B cell (primary cell): ENCODE data around the gene RAB28. TPM values are rescaled to one million over a fixed set of nuclear protein-coding genes. Genes with fewer than 3 reads are reported as not detected.

ENCODE experiments used
- ATAC-seq: fragments of 200-7000 bp; cut with Tn5 transposase; one replicate; pipeline ENCODE4 v1.10.0; 2021; ENCODE audit warnings: low read depth, mild to moderate bottlenecking, moderate number of reproducible peaks, moderate library complexity
- CTCF ChIA-PET: fragments of 350-600 bp; sonication (Branson Sonifier 250); formaldehyde crosslinking; loops from one replicate; lab custom pipeline; 2021; ENCODE audit warnings: antibody characterized with exemption, inconsistent platforms; lab: Charles Lee
- POLR2A ChIA-PET: fragments of 350-600 bp; sonication (Branson Sonifier 250); formaldehyde crosslinking; loops from one replicate; lab custom pipeline; 2021; ENCODE audit warnings: antibody characterized with exemption; lab: Charles Lee
- DNase-seq: peaks from one replicate; pipeline ENCODE4 v3.0.0; 2013
- H2AFZ ChIP-seq: 2 replicates; pipeline ENCODE4 v1.6.1; 2012; ENCODE audit warnings: mild to moderate bottlenecking, low read depth, low read length; ENCODE audit not compliant: insufficient read depth, poor library complexity, severe bottlenecking
- H3K27ac ChIP-seq, 2 donors: 1 replicate in 1 of 2; 2 replicates in 1 of 2; pipeline ENCODE4 v1.5.1; 2012 to 2013; ENCODE audit warnings: low read length in 2 of 2, mild to moderate bottlenecking in 2 of 2, moderate library complexity in 1 of 2
- H3K27me3 ChIP-seq, 4 experiments: fragments of 200-600 bp in 1 of 4; sonication (generic) in 1 of 4; replicated peaks in 1 of 4; 1 replicate in 2 of 4; 2 replicates in 2 of 4; pipeline versions ENCODE4 v1.6.1 to v1.7.0; 2013 to 2016; ENCODE audit warnings: low read length in 3 of 4, mild to moderate bottlenecking in 2 of 4, mixed read lengths in 1 of 4, moderate library complexity in 1 of 4; ENCODE audit not compliant: insufficient read depth in 4 of 4, control insufficient read depth in 3 of 4; ENCODE audit errors: control extremely low read depth in 1 of 4
- H3K36me3 ChIP-seq, 2 experiments: replicated peaks in 1 of 2; 1 replicate in 1 of 2; 2 replicates in 1 of 2; pipeline versions ENCODE4 v1.6.1 to v1.7.1; 2013; ENCODE audit warnings: low read length in 1 of 2; ENCODE audit not compliant: insufficient read depth in 2 of 2, control insufficient read depth in 1 of 2; ENCODE audit errors: control extremely low read depth in 1 of 2, extremely low read depth in 1 of 2
- H3K4me1 ChIP-seq, 2 donors: fragments of 200-600 bp in 1 of 2; sonication (generic) in 1 of 2; 1 replicate in 1 of 2; 2 replicates in 1 of 2; pipeline versions ENCODE4 v1.5.1 to v1.6.1; 2013 to 2017; ENCODE audit warnings: low read length in 2 of 2; ENCODE audit not compliant: control insufficient read depth in 2 of 2, insufficient read depth in 2 of 2
- H3K4me2 ChIP-seq: replicated peaks from 2 replicates; pipeline ENCODE3; 2012; ENCODE audit warnings: mild to moderate bottlenecking, low read depth, low read length; ENCODE audit not compliant: poor library complexity, severe bottlenecking
- H3K4me3 ChIP-seq, 5 experiments: fragments of 200-600 bp in 1 of 5; sonication (generic) in 1 of 5; 1 replicate in 3 of 5; 2 replicates in 2 of 5; pipeline versions ENCODE4 v1.5.1 to v1.7.0; 2011 to 2016; ENCODE audit warnings: low read length in 4 of 5, mild to moderate bottlenecking in 4 of 5, low read depth in 2 of 5, control low read depth in 1 of 5, moderate library complexity in 1 of 5; ENCODE audit not compliant: insufficient read depth in 1 of 5; ENCODE audit errors: control extremely low read depth in 1 of 5, extremely low read depth in 1 of 5
- H3K79me2 ChIP-seq: fragments of 200-600 bp; sonication (generic); one replicate; pipeline ENCODE4 v1.6.0; 2016; ENCODE audit warnings: low read length; ENCODE audit not compliant: control insufficient read depth, insufficient read depth
- H3K9ac ChIP-seq: fragments of 200-600 bp; sonication (generic); 2 replicates; pipeline ENCODE4 v1.6.1; 2017; ENCODE audit warnings: mild to moderate bottlenecking, low read length, moderate library complexity
- H3K9me3 ChIP-seq, 3 donors: one replicate each; pipeline versions ENCODE4 v1.6.1 to v1.7.1; 2013; ENCODE audit warnings: low read length in 2 of 3; ENCODE audit not compliant: control insufficient read depth in 2 of 3, insufficient read depth in 1 of 3; ENCODE audit errors: control extremely low read depth in 1 of 3
- H4K20me1 ChIP-seq: 2 replicates; pipeline ENCODE4 v1.6.0; 2012; ENCODE audit warnings: mild to moderate bottlenecking, low read length; ENCODE audit not compliant: insufficient read depth, control insufficient read depth, poor library complexity, severe bottlenecking
- H3K27ac Mint-ChIP-seq: one replicate; pipeline ENCODE4 v1.8.0; 2021; ENCODE audit warnings: mixed read lengths
- H3K27me3 Mint-ChIP-seq: one replicate; pipeline ENCODE4 v1.8.0; 2021; ENCODE audit warnings: mixed read lengths
- H3K4me1 Mint-ChIP-seq: one replicate; pipeline ENCODE4 v1.8.0; 2021; ENCODE audit warnings: mixed read lengths
- H3K4me3 Mint-ChIP-seq: one replicate; pipeline ENCODE4 v1.8.0; 2021; ENCODE audit warnings: mixed read lengths
- H3K9me3 Mint-ChIP-seq: one replicate; pipeline ENCODE4 v1.8.0; 2022; ENCODE audit warnings: mixed read lengths; ENCODE audit not compliant: insufficient read depth
- CTCF ChIP-seq: fragments of 200-600 bp; IDR thresholded peaks from one replicate; pipeline ENCODE4 v1.8.0; 2022; ENCODE audit warnings: antibody characterized with exemption, mild to moderate bottlenecking
- EZH2 ChIP-seq: IDR thresholded peaks from 2 replicates; pipeline ENCODE4 v1.6.1; 2012; ENCODE audit warnings: borderline replicate concordance, low read depth, mild to moderate bottlenecking, moderate library complexity, low read length; ENCODE audit not compliant: insufficient read depth, poor library complexity, severe bottlenecking
- WGBS: methylation state at CpG from one replicate; pipeline ENCODE4 v1.1.5; 2013; ENCODE audit warnings: missing lambda C conversion rate; ENCODE audit not compliant: insufficient coverage; 5-methylcytosine and 5-hydroxymethylcytosine counted together
- intact Hi-C: fragments of 100-400 bp; cut with micrococcal nuclease; formaldehyde crosslinking; loops from one replicate; pipeline ENCODE4 v1.10.0; 2022
- polyA plus RNA-seq: library from polyadenylated mRNA; depleted of rRNA; stranded (reverse); fragments of >200 nt; gene quantifications from 2 replicates; pipeline ENCODE4 v1.2.3, GENCODE V29; 2012
- total RNA-seq, 2 donors: library from RNA; stranded (reverse); fragments of 120-200 nt in 1 of 2; gene quantifications; 1 replicate in 1 of 2; 2 replicates in 1 of 2; pipeline versions ENCODE4 v1.2.3 to v1.2.4, GENCODE V29; 2013 to 2022

The RAB28 gene
- total and polyA plus RNA-seq, 2 donors (not counting 1 experiment from before 2014, with no cell fraction given) = 7.2 to 17.4 TPM

DNA sequence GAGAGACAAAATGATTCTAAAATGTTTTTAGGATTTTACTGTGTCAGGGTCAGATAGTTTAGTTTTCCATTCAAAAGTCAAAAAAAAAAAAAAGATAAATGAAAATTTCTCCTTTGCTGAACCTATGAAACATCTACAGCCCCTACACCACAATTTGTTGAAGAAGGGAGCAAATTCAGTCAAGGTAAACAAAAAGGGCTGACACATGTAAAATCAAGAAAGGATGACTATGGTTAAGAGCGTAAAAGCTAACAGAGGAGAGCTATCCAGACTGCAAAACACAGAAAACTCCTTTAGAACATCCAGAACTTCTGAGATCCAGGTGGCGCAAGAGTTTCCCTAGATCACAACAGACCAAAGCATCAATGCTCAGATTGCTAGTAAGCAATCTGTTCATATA lies 72.2 kb downstream of the RAB28 start:
- no peak for DNase-seq
- Histone ChIP-seq H3K36me3 (peaks cover 0 to 2% of the 10 kb centered on the region in 2 experiments), H4K20me1 (no peaks in the 10 kb centered on the region), H3K27ac (no peak overlapping the region), H3K9ac (no peak overlapping the region), H3K4me1 (no peaks in the 10 kb centered on the region), H3K4me2 (no peak overlapping the region), H3K27me3 (no peaks in the 10 kb centered on the region), H3K9me3 (peaks cover 0 to 11% (median 0%) of the 10 kb centered on the region in 3 donors), H3K79me2 (peaks cover 4% of the 10 kb centered on the region), H2AFZ (no peak overlapping the region), H3K4me3 (no peak overlapping the region)
- Mint-ChIP-seq H3K9me3 (no peaks in the 10 kb centered on the region), H3K27me3 (no peaks in the 10 kb centered on the region), H3K27ac (no peak overlapping the region), H3K4me3 (no peak overlapping the region), H3K4me1 (peaks cover 2% of the 10 kb centered on the region)
- WGBS = no CpG with 5 or more reads among the region's 2 CpGs
- no peak for TF ChIP-seq CTCF
- TF ChIP-seq EZH2 = no peak
- ChIA-PET POLR2A (no interaction called here), CTCF (no interaction called here)
- intact Hi-C loops = no loop called here
- ATAC-seq = no peak

DNA sequence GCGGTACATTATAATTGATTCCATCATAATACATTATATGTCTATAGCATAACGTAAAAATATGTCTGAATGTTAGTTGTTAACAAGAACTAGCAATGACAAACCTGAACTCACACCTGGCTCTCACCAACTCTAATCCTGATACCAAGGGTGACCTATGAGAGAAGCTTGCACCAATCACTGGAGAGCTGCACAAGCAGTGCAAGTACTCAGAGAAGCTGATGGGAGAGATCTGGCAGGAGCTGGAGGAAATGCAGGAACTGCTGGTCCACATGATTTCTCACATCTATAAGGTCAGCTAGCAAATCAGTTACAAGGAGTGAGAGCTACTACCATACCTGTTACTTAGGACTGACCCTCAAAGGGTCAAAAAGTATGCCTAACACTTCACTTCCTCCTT lies 74.8 kb downstream of the RAB28 start:
- Mint-ChIP-seq H3K9me3 (no peaks in the 10 kb centered on the region), H3K27me3 (no peaks in the 10 kb centered on the region), H3K4me1 (peaks cover 2% of the 10 kb centered on the region)

More for the DNA sequence above, 74.8 kb downstream of the RAB28 start:
- no peak for DNase-seq
- POLR2A ChIA-PET = no interaction called here
- intact Hi-C loops = no loop called here
- Histone ChIP-seq H3K79me2 (peaks cover 4% of the 10 kb centered on the region), H3K36me3 (peaks cover 0 to 2% of the 10 kb centered on the region in 2 experiments), H3K27me3 (no peaks in the 10 kb centered on the region), H3K4me1 (no peaks in the 10 kb centered on the region), H3K9ac (no peak overlapping the region), H3K4me2 (no peak overlapping the region), H4K20me1 (no peaks in the 10 kb centered on the region), H3K9me3 (no peaks in the 10 kb centered on the region), H3K4me3 (no peak overlapping the region), H3K27ac (no peak overlapping the region), H2AFZ (no peak overlapping the region)
- no CpG with 5 or more reads among the region's 2 CpGs for WGBS
- TF ChIP-seq EZH2 (no peak), CTCF (no peak)
- Mint-ChIP-seq H3K4me3 (no peak overlapping the region), H3K27ac (no peak overlapping the region)
- ATAC-seq = no peak
- CTCF ChIA-PET = no interaction called here
